B cell (primary cell): ENCODE measurements around the gene MMP23B. TPM values are rescaled to one million over a fixed set of nuclear protein-coding genes. Genes with fewer than 3 reads are reported as not detected.

Source experiments
- ATAC-seq: fragments of 200-7000 bp; cut with Tn5 transposase; one replicate; pipeline ENCODE4 v1.10.0; 2021; ENCODE audit warnings: low read depth, mild to moderate bottlenecking, moderate number of reproducible peaks, moderate library complexity
- CTCF ChIA-PET: fragments of 350-600 bp; sonication (Branson Sonifier 250); formaldehyde crosslinking; loops from one replicate; lab custom pipeline; 2021; ENCODE audit warnings: antibody characterized with exemption, inconsistent platforms; lab: Charles Lee
- POLR2A ChIA-PET: fragments of 350-600 bp; sonication (Branson Sonifier 250); formaldehyde crosslinking; loops from one replicate; lab custom pipeline; 2021; ENCODE audit warnings: antibody characterized with exemption; lab: Charles Lee
- DNase-seq: peaks from one replicate; pipeline ENCODE4 v3.0.0; 2013
- H2AFZ ChIP-seq: 2 replicates; pipeline ENCODE4 v1.6.1; 2012; ENCODE audit warnings: mild to moderate bottlenecking, low read depth, low read length; ENCODE audit not compliant: insufficient read depth, poor library complexity, severe bottlenecking
- H3K27ac ChIP-seq, 2 donors: 1 replicate in 1 of 2; 2 replicates in 1 of 2; pipeline ENCODE4 v1.5.1; 2012 to 2013; ENCODE audit warnings: low read length in 2 of 2, mild to moderate bottlenecking in 2 of 2, moderate library complexity in 1 of 2
- H3K27me3 ChIP-seq, 4 experiments: fragments of 200-600 bp in 1 of 4; sonication (generic) in 1 of 4; replicated peaks in 1 of 4; 1 replicate in 2 of 4; 2 replicates in 2 of 4; pipeline versions ENCODE4 v1.6.1 to v1.7.0; 2013 to 2016; ENCODE audit warnings: low read length in 3 of 4, mild to moderate bottlenecking in 2 of 4, mixed read lengths in 1 of 4, moderate library complexity in 1 of 4; ENCODE audit not compliant: insufficient read depth in 4 of 4, control insufficient read depth in 3 of 4; ENCODE audit errors: control extremely low read depth in 1 of 4
- H3K36me3 ChIP-seq, 2 experiments: replicated peaks in 1 of 2; 1 replicate in 1 of 2; 2 replicates in 1 of 2; pipeline versions ENCODE4 v1.6.1 to v1.7.1; 2013; ENCODE audit warnings: low read length in 1 of 2; ENCODE audit not compliant: insufficient read depth in 2 of 2, control insufficient read depth in 1 of 2; ENCODE audit errors: control extremely low read depth in 1 of 2, extremely low read depth in 1 of 2
- H3K4me1 ChIP-seq, 2 donors: fragments of 200-600 bp in 1 of 2; sonication (generic) in 1 of 2; 1 replicate in 1 of 2; 2 replicates in 1 of 2; pipeline versions ENCODE4 v1.5.1 to v1.6.1; 2013 to 2017; ENCODE audit warnings: low read length in 2 of 2; ENCODE audit not compliant: control insufficient read depth in 2 of 2, insufficient read depth in 2 of 2
- H3K4me2 ChIP-seq: replicated peaks from 2 replicates; pipeline ENCODE3; 2012; ENCODE audit warnings: mild to moderate bottlenecking, low read depth, low read length; ENCODE audit not compliant: poor library complexity, severe bottlenecking
- H3K4me3 ChIP-seq, 5 experiments: fragments of 200-600 bp in 1 of 5; sonication (generic) in 1 of 5; 1 replicate in 3 of 5; 2 replicates in 2 of 5; pipeline versions ENCODE4 v1.5.1 to v1.7.0; 2011 to 2016; ENCODE audit warnings: low read length in 4 of 5, mild to moderate bottlenecking in 4 of 5, low read depth in 2 of 5, control low read depth in 1 of 5, moderate library complexity in 1 of 5; ENCODE audit not compliant: insufficient read depth in 1 of 5; ENCODE audit errors: control extremely low read depth in 1 of 5, extremely low read depth in 1 of 5
- H3K79me2 ChIP-seq: fragments of 200-600 bp; sonication (generic); one replicate; pipeline ENCODE4 v1.6.0; 2016; ENCODE audit warnings: low read length; ENCODE audit not compliant: control insufficient read depth, insufficient read depth
- H3K9ac ChIP-seq: fragments of 200-600 bp; sonication (generic); 2 replicates; pipeline ENCODE4 v1.6.1; 2017; ENCODE audit warnings: mild to moderate bottlenecking, low read length, moderate library complexity
- H3K9me3 ChIP-seq, 3 donors: one replicate each; pipeline versions ENCODE4 v1.6.1 to v1.7.1; 2013; ENCODE audit warnings: low read length in 2 of 3; ENCODE audit not compliant: control insufficient read depth in 2 of 3, insufficient read depth in 1 of 3; ENCODE audit errors: control extremely low read depth in 1 of 3
- H4K20me1 ChIP-seq: 2 replicates; pipeline ENCODE4 v1.6.0; 2012; ENCODE audit warnings: mild to moderate bottlenecking, low read length; ENCODE audit not compliant: insufficient read depth, control insufficient read depth, poor library complexity, severe bottlenecking
- H3K27ac Mint-ChIP-seq: one replicate; pipeline ENCODE4 v1.8.0; 2021; ENCODE audit warnings: mixed read lengths
- H3K27me3 Mint-ChIP-seq: one replicate; pipeline ENCODE4 v1.8.0; 2021; ENCODE audit warnings: mixed read lengths
- H3K4me1 Mint-ChIP-seq: one replicate; pipeline ENCODE4 v1.8.0; 2021; ENCODE audit warnings: mixed read lengths
- H3K4me3 Mint-ChIP-seq: one replicate; pipeline ENCODE4 v1.8.0; 2021; ENCODE audit warnings: mixed read lengths
- H3K9me3 Mint-ChIP-seq: one replicate; pipeline ENCODE4 v1.8.0; 2022; ENCODE audit warnings: mixed read lengths; ENCODE audit not compliant: insufficient read depth
- EZH2 ChIP-seq: IDR thresholded peaks from 2 replicates; pipeline ENCODE4 v1.6.1; 2012; ENCODE audit warnings: borderline replicate concordance, low read depth, mild to moderate bottlenecking, moderate library complexity, low read length; ENCODE audit not compliant: insufficient read depth, poor library complexity, severe bottlenecking
- WGBS: methylation state at CpG from one replicate; pipeline ENCODE4 v1.1.5; 2013; ENCODE audit warnings: missing lambda C conversion rate; ENCODE audit not compliant: insufficient coverage; 5-methylcytosine and 5-hydroxymethylcytosine counted together
- intact Hi-C: fragments of 100-400 bp; cut with micrococcal nuclease; formaldehyde crosslinking; loops from one replicate; pipeline ENCODE4 v1.10.0; 2022
- polyA plus RNA-seq: library from polyadenylated mRNA; depleted of rRNA; stranded (reverse); fragments of >200 nt; gene quantifications from 2 replicates; pipeline ENCODE4 v1.2.3, GENCODE V29; 2012
- total RNA-seq, 2 donors: library from RNA; stranded (reverse); fragments of 120-200 nt in 1 of 2; gene quantifications; 1 replicate in 1 of 2; 2 replicates in 1 of 2; pipeline versions ENCODE4 v1.2.3 to v1.2.4, GENCODE V29; 2013 to 2022
- TF ChIP-seq, protein P1 (sequence below): fragments of 200-600 bp; IDR thresholded peaks from one replicate; pipeline ENCODE4 v1.8.0; 2022; ENCODE audit warnings: antibody characterized with exemption, mild to moderate bottlenecking

The MMP23B gene
- total and polyA plus RNA-seq, 2 donors (not counting 1 experiment from before 2014, with no cell fraction given), result 1.0 to 1.7 TPM

DNA sequence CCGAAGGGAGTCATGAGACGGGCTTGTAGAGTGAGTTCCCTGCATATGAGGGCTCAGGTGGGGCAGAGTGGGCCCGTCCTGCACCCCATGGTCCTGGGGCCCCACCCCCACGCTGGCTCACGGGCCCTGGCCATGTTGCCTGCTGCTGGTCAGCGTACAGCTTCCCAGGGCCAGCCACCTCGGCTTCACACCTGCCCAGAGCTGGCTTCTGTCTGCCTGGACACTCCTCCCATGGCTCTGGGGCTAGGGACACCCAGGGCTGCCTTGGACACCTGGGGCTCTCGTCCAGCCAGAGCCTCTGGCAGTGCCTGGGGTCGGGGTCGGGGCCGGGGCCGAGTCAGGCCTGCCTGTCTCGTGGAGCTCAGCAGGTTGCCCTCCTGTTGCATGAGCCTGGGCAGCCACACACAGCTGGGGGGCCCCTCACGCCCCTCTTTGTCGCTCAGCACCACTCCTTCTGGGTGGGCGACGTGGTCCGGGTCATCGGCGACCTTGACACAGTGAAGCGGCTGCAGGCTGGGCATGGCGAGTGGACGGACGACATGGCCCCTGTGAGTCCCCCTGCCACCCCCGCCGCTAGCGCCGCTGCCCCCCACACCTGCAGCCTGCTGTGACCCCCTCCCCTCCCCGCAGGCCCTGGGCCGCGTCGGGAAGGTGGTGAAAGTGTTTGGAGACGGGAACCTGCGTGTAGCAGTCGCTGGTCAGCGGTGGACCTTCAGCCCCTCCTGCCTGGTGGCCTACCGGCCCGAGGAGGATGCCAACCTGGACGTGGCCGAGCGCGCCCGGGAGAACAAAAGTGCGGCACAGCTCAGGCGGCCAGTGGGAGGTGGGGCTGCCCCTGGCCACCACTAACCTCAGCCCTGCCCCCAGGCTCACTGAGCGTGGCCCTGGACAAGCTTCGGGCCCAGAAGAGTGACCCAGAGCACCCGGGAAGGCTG lies 5.5 kb upstream of the MMP23B start:
- intact Hi-C loops, result no loop called here
- POLR2A ChIA-PET, result no interaction called here

More for the DNA sequence above, 5.5 kb upstream of the MMP23B start:
- TF ChIP-seq EZH2, result no peak
- TF ChIP-seq, protein P1, sequence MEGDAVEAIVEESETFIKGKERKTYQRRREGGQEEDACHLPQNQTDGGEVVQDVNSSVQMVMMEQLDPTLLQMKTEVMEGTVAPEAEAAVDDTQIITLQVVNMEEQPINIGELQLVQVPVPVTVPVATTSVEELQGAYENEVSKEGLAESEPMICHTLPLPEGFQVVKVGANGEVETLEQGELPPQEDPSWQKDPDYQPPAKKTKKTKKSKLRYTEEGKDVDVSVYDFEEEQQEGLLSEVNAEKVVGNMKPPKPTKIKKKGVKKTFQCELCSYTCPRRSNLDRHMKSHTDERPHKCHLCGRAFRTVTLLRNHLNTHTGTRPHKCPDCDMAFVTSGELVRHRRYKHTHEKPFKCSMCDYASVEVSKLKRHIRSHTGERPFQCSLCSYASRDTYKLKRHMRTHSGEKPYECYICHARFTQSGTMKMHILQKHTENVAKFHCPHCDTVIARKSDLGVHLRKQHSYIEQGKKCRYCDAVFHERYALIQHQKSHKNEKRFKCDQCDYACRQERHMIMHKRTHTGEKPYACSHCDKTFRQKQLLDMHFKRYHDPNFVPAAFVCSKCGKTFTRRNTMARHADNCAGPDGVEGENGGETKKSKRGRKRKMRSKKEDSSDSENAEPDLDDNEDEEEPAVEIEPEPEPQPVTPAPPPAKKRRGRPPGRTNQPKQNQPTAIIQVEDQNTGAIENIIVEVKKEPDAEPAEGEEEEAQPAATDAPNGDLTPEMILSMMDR, result no peak
- Histone ChIP-seq H3K9ac (no peak overlapping the region), H3K4me2 (no peak overlapping the region), H2AFZ (no peak overlapping the region), H3K36me3 (no peaks in the 10 kb centered on the region), H3K79me2 (no peaks in the 10 kb centered on the region), H3K27ac (no peak overlapping the region), H3K9me3 (peaks cover 0 to 4% (median 0%) of the 10 kb centered on the region in 3 donors), H3K4me3 (no peak overlapping the region), H3K4me1 (peaks cover 8 to 15% of the 10 kb centered on the region in 2 donors), H3K27me3 (peaks cover 0 to 5% (median 2%) of the 10 kb centered on the region in 4 experiments), H4K20me1 (peaks cover 5% of the 10 kb centered on the region)
- DNase-seq, result peak; percentile 27
- WGBS, result 96% methylated on average over 43 of the region's 48 CpGs
- CTCF ChIA-PET, result no interaction called here
- Mint-ChIP-seq H3K9me3 (no peaks in the 10 kb centered on the region), H3K27ac (no peak overlapping the region), H3K4me3 (no peak overlapping the region), H3K27me3 (peaks cover 3% of the 10 kb centered on the region), H3K4me1 (peaks cover 5% of the 10 kb centered on the region)
- no peak for ATAC-seq
